GM19193 (cell line): ENCODE results near the gene MOXD1.

Experiments
- POLR2A ChIP-seq: IDR thresholded peaks from 4 replicates; pipeline ENCODE4 v1.6.1; 2011; ENCODE audit not compliant: insufficient read depth, insufficient read length; ENCODE audit errors: extremely low read depth

MOXD1 gene

GRCh38 chr6:132400883-132401617, at the start of gene MOXD1:
Gene MOXD1, minus strand, starts transcription at chr6:132401475. Its CDS starts 49 bp downstream, at chr6:132401426.
- TF ChIP-seq POLR2A, result no peak

- TF ChIP-seq POLR2A, result no peak
Observed at GRCh38 chr6:132446855-132447241, 45.6 kb upstream of the MOXD1 start.

GRCh38 chr6:132446141-132446854, 45.0 kb upstream of the MOXD1 start:
- TF ChIP-seq POLR2A, result no peak

GRCh38 chr6:132445201-132445951, 44.1 kb upstream of the MOXD1 start:
- no peak for TF ChIP-seq POLR2A

GRCh38 chr6:132443206-132443605, 41.9 kb upstream of the MOXD1 start:
- no peak for TF ChIP-seq POLR2A

GRCh38 chr6:132430110-132430509, 28.8 kb upstream of the MOXD1 start:
- TF ChIP-seq POLR2A, result no peak

- no peak for TF ChIP-seq POLR2A
Observed at GRCh38 chr6:132425176-132425575, 23.9 kb upstream of the MOXD1 start.

GRCh38 chr6:132423839-132424238, 22.6 kb upstream of the MOXD1 start:
- TF ChIP-seq POLR2A, result no peak

- TF ChIP-seq POLR2A, result no peak
Observed at GRCh38 chr6:132418235-132418965, 17.1 kb upstream of the MOXD1 start.

GRCh38 chr6:132414761-132415160, 13.5 kb upstream of the MOXD1 start:
- TF ChIP-seq POLR2A, result no peak

- TF ChIP-seq POLR2A, result no peak
Observed at GRCh38 chr6:132414322-132414721, 13.0 kb upstream of the MOXD1 start.

- TF ChIP-seq POLR2A, result no peak
Observed at GRCh38 chr6:132413499-132413802, 12.2 kb upstream of the MOXD1 start.

GRCh38 chr6:132412656-132413498, 11.6 kb upstream of the MOXD1 start:
- no peak for TF ChIP-seq POLR2A

- no peak for TF ChIP-seq POLR2A
Observed at GRCh38 chr6:132411296-132411695, 10.0 kb upstream of the MOXD1 start.
